ENCODE data around the gene KCP. TPM values are rescaled to one million over a fixed set of nuclear protein-coding genes. Genes with fewer than 3 reads are reported as not detected.

The KCP gene
- total and polyA plus RNA-seq, 10 of the 15 experiments (the other 5 are each of a cell fraction or from before 2014, with no cell fraction given) = 0.05 to 7.8 (median 2.5) TPM

DNA sequence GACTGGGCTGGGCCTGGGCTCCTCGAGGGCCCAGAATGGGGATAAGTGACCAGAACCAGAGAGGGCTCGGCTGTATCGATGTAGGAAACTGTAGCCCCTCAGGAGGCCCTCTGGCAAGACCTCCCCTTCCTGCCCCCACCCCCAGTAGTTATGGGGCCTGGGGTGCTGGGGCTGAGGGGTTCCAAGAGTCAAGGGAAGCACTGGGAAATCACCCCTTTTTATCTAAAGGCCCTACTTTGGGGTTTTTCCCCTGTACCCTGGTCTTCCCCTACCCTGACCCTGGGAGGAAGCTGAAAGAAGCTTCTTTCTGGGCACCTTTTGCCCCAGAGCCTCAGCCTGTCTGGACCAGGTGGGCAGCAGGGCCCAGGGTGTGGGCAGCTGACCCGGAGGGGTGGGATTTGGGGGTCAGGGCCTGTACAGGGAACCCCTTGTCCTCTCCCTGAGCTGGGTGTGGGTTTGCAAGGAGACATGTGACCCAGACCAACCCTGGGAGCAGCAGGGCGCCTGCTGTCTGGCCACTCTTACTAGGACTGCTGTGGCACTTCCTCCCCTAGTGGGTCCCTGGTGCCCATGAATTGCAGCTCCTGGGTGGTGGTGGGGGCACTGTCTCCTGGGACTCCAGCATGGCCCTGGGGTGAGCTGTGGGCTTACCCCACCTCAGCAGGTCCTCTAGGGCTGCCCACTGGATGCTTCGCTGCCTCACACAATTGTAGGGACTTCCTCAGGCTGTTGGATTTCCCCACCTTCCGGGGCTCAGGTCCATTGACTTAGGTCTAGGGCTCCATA, 28.8 kb upstream of the KCP start (continued):
- TF ChIP-seq, protein P1, sequence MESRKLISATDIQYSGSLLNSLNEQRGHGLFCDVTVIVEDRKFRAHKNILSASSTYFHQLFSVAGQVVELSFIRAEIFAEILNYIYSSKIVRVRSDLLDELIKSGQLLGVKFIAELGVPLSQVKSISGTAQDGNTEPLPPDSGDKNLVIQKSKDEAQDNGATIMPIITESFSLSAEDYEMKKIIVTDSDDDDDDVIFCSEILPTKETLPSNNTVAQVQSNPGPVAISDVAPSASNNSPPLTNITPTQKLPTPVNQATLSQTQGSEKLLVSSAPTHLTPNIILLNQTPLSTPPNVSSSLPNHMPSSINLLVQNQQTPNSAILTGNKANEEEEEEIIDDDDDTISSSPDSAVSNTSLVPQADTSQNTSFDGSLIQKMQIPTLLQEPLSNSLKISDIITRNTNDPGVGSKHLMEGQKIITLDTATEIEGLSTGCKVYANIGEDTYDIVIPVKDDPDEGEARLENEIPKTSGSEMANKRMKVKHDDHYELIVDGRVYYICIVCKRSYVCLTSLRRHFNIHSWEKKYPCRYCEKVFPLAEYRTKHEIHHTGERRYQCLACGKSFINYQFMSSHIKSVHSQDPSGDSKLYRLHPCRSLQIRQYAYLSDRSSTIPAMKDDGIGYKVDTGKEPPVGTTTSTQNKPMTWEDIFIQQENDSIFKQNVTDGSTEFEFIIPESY (IDR thresholded peaks at IDR 0.05) = no peak
- TF ChIP-seq TAF1 (IDR thresholded peaks at IDR 0.05; ENCODE audit: borderline replicate concordance, low read depth, low read length) = peak; percentile 15
- TF ChIP-seq ETV6 (conservative IDR thresholded peaks at IDR 0.05 in 1 of 2, IDR thresholded peaks at IDR 0.05 in 1 of 2; ENCODE audit: borderline replicate concordance in 1 of 2, low read depth in 1 of 2) = peak in 1 of 2 experiments; percentile 53; a peak in 1 of 4 replicates
- TF ChIP-seq NR2F1 (conservative IDR thresholded peaks at IDR 0.05) = peak; percentile 93
- peak; percentile 68 for TF ChIP-seq SPI1 (IDR thresholded peaks at IDR 0.05; ENCODE audit: borderline replicate concordance, insufficient read depth, low read depth, low read length)
- TF ChIP-seq POLR2AphosphoS5 (IDR thresholded peaks at IDR 0.05; ENCODE audit: low read length) = peak; percentile 76
- no peak for TF ChIP-seq SUPT20H (IDR thresholded peaks at IDR 0.05; ENCODE audit: borderline replicate concordance, control insufficient read depth, low read depth, low read length)
- peak; percentile 48; the same call in 1 of the 2 replicates for TF ChIP-seq BACH1 (IDR thresholded peaks at IDR 0.05; ENCODE audit: borderline replicate concordance)
- TF ChIP-seq IKZF2 (IDR thresholded peaks at IDR 0.05) = peak in 1 of 2 experiments; percentile 52; a peak in 2 of 4 replicates
- TF ChIP-seq, protein P2, sequence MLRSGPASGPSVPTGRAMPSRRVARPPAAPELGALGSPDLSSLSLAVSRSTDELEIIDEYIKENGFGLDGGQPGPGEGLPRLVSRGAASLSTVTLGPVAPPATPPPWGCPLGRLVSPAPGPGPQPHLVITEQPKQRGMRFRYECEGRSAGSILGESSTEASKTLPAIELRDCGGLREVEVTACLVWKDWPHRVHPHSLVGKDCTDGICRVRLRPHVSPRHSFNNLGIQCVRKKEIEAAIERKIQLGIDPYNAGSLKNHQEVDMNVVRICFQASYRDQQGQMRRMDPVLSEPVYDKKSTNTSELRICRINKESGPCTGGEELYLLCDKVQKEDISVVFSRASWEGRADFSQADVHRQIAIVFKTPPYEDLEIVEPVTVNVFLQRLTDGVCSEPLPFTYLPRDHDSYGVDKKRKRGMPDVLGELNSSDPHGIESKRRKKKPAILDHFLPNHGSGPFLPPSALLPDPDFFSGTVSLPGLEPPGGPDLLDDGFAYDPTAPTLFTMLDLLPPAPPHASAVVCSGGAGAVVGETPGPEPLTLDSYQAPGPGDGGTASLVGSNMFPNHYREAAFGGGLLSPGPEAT (IDR thresholded peaks at IDR 0.05; ENCODE audit: low read depth) = peak; percentile 62; the same call in 1 of the 2 replicates
- TF ChIP-seq ZNF217 (IDR thresholded peaks at IDR 0.05) = peak; percentile 18; the same call in 1 of the 2 replicates
- TF ChIP-seq, protein P3, sequence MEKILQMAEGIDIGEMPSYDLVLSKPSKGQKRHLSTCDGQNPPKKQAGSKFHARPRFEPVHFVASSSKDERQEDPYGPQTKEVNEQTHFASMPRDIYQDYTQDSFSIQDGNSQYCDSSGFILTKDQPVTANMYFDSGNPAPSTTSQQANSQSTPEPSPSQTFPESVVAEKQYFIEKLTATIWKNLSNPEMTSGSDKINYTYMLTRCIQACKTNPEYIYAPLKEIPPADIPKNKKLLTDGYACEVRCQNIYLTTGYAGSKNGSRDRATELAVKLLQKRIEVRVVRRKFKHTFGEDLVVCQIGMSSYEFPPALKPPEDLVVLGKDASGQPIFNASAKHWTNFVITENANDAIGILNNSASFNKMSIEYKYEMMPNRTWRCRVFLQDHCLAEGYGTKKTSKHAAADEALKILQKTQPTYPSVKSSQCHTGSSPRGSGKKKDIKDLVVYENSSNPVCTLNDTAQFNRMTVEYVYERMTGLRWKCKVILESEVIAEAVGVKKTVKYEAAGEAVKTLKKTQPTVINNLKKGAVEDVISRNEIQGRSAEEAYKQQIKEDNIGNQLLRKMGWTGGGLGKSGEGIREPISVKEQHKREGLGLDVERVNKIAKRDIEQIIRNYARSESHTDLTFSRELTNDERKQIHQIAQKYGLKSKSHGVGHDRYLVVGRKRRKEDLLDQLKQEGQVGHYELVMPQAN (conservative IDR thresholded peaks at IDR 0.05) = no peak
- TF ChIP-seq, protein P4, sequence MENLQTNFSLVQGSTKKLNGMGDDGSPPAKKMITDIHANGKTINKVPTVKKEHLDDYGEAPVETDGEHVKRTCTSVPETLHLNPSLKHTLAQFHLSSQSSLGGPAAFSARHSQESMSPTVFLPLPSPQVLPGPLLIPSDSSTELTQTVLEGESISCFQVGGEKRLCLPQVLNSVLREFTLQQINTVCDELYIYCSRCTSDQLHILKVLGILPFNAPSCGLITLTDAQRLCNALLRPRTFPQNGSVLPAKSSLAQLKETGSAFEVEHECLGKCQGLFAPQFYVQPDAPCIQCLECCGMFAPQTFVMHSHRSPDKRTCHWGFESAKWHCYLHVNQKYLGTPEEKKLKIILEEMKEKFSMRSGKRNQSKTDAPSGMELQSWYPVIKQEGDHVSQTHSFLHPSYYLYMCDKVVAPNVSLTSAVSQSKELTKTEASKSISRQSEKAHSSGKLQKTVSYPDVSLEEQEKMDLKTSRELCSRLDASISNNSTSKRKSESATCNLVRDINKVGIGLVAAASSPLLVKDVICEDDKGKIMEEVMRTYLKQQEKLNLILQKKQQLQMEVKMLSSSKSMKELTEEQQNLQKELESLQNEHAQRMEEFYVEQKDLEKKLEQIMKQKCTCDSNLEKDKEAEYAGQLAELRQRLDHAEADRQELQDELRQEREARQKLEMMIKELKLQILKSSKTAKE (IDR thresholded peaks at IDR 0.05; ENCODE audit: low read depth, poor library complexity, severe bottlenecking) = no peak
- TF ChIP-seq, protein P5, sequence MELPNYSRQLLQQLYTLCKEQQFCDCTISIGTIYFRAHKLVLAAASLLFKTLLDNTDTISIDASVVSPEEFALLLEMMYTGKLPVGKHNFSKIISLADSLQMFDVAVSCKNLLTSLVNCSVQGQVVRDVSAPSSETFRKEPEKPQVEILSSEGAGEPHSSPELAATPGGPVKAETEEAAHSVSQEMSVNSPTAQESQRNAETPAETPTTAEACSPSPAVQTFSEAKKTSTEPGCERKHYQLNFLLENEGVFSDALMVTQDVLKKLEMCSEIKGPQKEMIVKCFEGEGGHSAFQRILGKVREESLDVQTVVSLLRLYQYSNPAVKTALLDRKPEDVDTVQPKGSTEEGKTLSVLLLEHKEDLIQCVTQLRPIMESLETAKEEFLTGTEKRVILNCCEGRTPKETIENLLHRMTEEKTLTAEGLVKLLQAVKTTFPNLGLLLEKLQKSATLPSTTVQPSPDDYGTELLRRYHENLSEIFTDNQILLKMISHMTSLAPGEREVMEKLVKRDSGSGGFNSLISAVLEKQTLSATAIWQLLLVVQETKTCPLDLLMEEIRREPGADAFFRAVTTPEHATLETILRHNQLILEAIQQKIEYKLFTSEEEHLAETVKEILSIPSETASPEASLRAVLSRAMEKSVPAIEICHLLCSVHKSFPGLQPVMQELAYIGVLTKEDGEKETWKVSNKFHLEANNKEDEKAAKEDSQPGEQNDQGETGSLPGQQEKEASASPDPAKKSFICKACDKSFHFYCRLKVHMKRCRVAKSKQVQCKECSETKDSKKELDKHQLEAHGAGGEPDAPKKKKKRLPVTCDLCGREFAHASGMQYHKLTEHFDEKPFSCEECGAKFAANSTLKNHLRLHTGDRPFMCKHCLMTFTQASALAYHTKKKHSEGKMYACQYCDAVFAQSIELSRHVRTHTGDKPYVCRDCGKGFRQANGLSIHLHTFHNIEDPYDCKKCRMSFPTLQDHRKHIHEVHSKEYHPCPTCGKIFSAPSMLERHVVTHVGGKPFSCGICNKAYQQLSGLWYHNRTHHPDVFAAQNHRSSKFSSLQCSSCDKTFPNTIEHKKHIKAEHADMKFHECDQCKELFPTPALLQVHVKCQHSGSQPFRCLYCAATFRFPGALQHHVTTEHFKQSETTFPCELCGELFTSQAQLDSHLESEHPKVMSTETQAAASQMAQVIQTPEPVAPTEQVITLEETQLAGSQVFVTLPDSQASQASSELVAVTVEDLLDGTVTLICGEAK (IDR thresholded peaks at IDR 0.05; ENCODE audit: borderline replicate concordance) = no peak
- TF ChIP-seq MXI1 (IDR thresholded peaks at IDR 0.05; ENCODE audit: low read depth, low read length) = no peak

Measured in GM12878 (cell line).